Loucy (cell line): ENCODE data around the gene IL12RB2.

Experiments used
- H2AFZ ChIP-seq: fragments of 200-600 bp; sonication (generic); 2 replicates; pipeline ENCODE4 v1.6.0; 2016; ENCODE audit warnings: antibody characterized with exemption, mild to moderate bottlenecking, low read length, moderate library complexity
- H3F3A ChIP-seq: fragments of 200-600 bp; 2 replicates; pipeline ENCODE4 v1.6.0; 2016; ENCODE audit warnings: antibody characterized with exemption, low read depth, mild to moderate bottlenecking
- H3K27me3 ChIP-seq: fragments of 200-600 bp; sonication (generic); 2 replicates; pipeline ENCODE4 v1.6.1; 2014; ENCODE audit warnings: low read length, mild to moderate bottlenecking; ENCODE audit not compliant: insufficient read depth, poor library complexity, severe bottlenecking
- H3K36me3 ChIP-seq: fragments of 200-600 bp; sonication (generic); 2 replicates; pipeline ENCODE4 v1.6.1; 2016; ENCODE audit warnings: low read length; ENCODE audit not compliant: insufficient read depth
- H3K4me1 ChIP-seq: fragments of 200-600 bp; sonication (generic); 2 replicates; pipeline ENCODE4 v1.5.1; 2014; ENCODE audit warnings: low read length, mild to moderate bottlenecking; ENCODE audit not compliant: insufficient read depth, poor library complexity, severe bottlenecking
- H3K4me2 ChIP-seq: fragments of 200-600 bp; sonication (generic); 2 replicates; pipeline ENCODE4 v1.6.0; 2014; ENCODE audit warnings: antibody characterized with exemption, low read length, low read depth, mild to moderate bottlenecking; ENCODE audit not compliant: poor library complexity, severe bottlenecking
- H3K4me3 ChIP-seq: fragments of 200-600 bp; sonication (generic); 2 replicates; pipeline ENCODE4 v1.5.1; 2014; ENCODE audit warnings: low read length, mild to moderate bottlenecking, mixed read lengths; ENCODE audit not compliant: poor library complexity, severe bottlenecking
- H3K79me2 ChIP-seq: fragments of 200-600 bp; sonication (generic); 2 replicates; pipeline ENCODE4 v1.6.1; 2014; ENCODE audit warnings: low read length; ENCODE audit not compliant: insufficient read depth
- H3K9ac ChIP-seq: fragments of 200-600 bp; sonication (generic); 2 replicates; pipeline ENCODE4 v1.6.0; 2014; ENCODE audit warnings: mild to moderate bottlenecking, low read depth, low read length, moderate library complexity; ENCODE audit not compliant: poor library complexity, severe bottlenecking
- H3K9me2 ChIP-seq: fragments of 200-600 bp; sonication (generic); replicated peaks from 2 replicates; pipeline ENCODE4 v1.6.1; 2016; ENCODE audit warnings: low read depth, low read length, mixed read lengths
- H3K9me3 ChIP-seq: fragments of 200-600 bp; sonication (generic); 2 replicates; pipeline ENCODE4 v1.6.1; 2014; ENCODE audit warnings: mild to moderate bottlenecking, antibody characterized with exemption, low read length, low read depth; ENCODE audit not compliant: insufficient read depth
- H4K20me1 ChIP-seq: fragments of 200-600 bp; sonication (generic); 2 replicates; pipeline ENCODE4 v1.6.0; 2014; ENCODE audit warnings: antibody characterized with exemption, low read length, mild to moderate bottlenecking; ENCODE audit not compliant: insufficient read depth, poor library complexity, severe bottlenecking
- CTCF ChIP-seq: fragments of 200-600 bp; sonication (generic); conservative IDR thresholded peaks from 2 replicates; pipeline ENCODE4 v1.5.1; 2014; ENCODE audit warnings: mild to moderate bottlenecking, antibody characterized with exemption, low read length
- EZH2phosphoT487 ChIP-seq: fragments of 200-600 bp; IDR thresholded peaks from 2 replicates; pipeline ENCODE4 v1.6.1; 2018; ENCODE audit warnings: antibody characterized with exemption, mild to moderate bottlenecking, moderate library complexity, borderline replicate concordance

The IL12RB2 gene

GRCh38 chr1:67336157-67336556 is 28.5 kb downstream of the IL12RB2 start:
- Histone ChIP-seq H2AFZ (peak overlapping the region; percentile 70), H3K4me1 (peaks cover 28% of the 10 kb centered on the region), H3K27me3 (no peaks in the 10 kb centered on the region), H3K4me2 (peak overlapping the region; percentile 29), H3K36me3 (no peaks in the 10 kb centered on the region), H3K79me2 (no peaks in the 10 kb centered on the region), H4K20me1 (no peaks in the 10 kb centered on the region), H3K9ac (no peak overlapping the region), H3K4me3 (no peak overlapping the region), H3K9me2 (no peaks in the 10 kb centered on the region), H3K9me3 (no peaks in the 10 kb centered on the region), H3F3A (no peaks in the 10 kb centered on the region)
- TF ChIP-seq EZH2phosphoT487 (no peak), CTCF (no peak)

DNA sequence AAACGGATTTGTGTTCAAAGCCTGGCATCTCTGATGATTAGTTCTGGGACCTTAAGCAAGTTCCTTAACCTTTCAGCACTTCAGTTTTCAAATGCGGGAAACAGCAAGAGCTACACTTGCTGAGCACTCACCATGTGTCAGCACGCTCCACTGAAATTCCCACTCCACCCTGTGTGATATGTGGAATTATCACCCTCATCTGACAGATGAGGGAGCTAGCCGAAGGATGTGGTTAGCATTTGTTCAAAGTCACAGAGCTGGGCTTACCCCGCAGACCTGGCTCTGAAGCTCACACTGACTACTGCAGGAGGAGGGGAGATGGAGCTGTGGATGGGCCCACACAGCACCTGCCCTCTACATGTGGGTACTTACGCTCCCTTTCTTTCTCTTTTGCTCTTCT is 29.1 kb downstream of the IL12RB2 start:
- Histone ChIP-seq H3K4me3 (no peak overlapping the region), H3K9me3 (no peaks in the 10 kb centered on the region), H3K9me2 (no peaks in the 10 kb centered on the region), H3F3A (no peaks in the 10 kb centered on the region), H4K20me1 (no peaks in the 10 kb centered on the region), H3K9ac (no peak overlapping the region), H3K4me2 (peak overlapping the region; percentile 29), H3K36me3 (no peaks in the 10 kb centered on the region), H2AFZ (peak overlapping the region; percentile 70), H3K27me3 (no peaks in the 10 kb centered on the region), H3K4me1 (peaks cover 28% of the 10 kb centered on the region), H3K79me2 (no peaks in the 10 kb centered on the region)
- TF ChIP-seq EZH2phosphoT487 (no peak), CTCF (no peak)

DNA sequence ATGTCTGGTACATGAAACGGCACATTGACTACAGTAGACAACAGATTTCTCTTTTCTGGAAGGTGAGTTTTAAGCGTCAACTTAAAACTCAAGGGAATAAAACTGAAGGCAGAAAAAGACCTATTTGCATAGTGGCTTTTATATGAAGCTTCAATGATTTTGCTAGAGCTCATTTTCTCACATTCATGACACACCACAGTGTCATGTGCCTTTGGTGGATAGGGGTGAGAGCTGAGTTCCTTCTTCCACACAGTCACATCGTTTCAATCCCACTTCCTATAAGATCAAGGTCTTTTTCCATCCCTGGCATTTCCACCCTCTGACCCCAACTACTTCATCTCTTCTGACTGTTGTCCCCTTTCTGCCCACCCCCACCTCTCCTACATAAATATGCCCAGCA is 31.0 kb downstream of the IL12RB2 start:
- Histone ChIP-seq H3K4me1 (peaks cover 33% of the 10 kb centered on the region), H3K4me2 (no peak overlapping the region), H3K9ac (no peak overlapping the region), H3K9me3 (no peaks in the 10 kb centered on the region), H2AFZ (no peak overlapping the region), H3K9me2 (no peaks in the 10 kb centered on the region), H3K4me3 (no peak overlapping the region), H3F3A (no peaks in the 10 kb centered on the region), H3K79me2 (no peaks in the 10 kb centered on the region), H4K20me1 (no peaks in the 10 kb centered on the region), H3K36me3 (no peaks in the 10 kb centered on the region), H3K27me3 (no peaks in the 10 kb centered on the region)
- TF ChIP-seq EZH2phosphoT487: no peak
- no peak for TF ChIP-seq CTCF
